Activated naive CD8-positive, alpha-beta T cell treated with anti-CD3 and anti-CD28 coated beads, Interleukin-2, amount 50 U/mL, for 24 hours (primary cell): ENCODE data around the gene HBP1.
"Not testable (repeated sequence)": the region's sequence is repeated elsewhere in the genome, so short reads cannot be mapped to it uniquely, and the experiment has no call there.

Experiments used
- ATAC-seq: fragments of 150-1000 bp; cut with Tn5 transposase; one replicate; pipeline ENCODE4 v1.10.0; 2021
- DNase-seq: peaks from one replicate; pipeline ENCODE4 v3.0.0; 2021
- H3K27ac Mint-ChIP-seq: one replicate; pipeline ENCODE4 v1.8.0; 2021; ENCODE audit warnings: mild to moderate bottlenecking, mixed read lengths
- H3K27me3 Mint-ChIP-seq: one replicate; pipeline ENCODE4 v1.8.0; 2021; ENCODE audit warnings: mixed read lengths
- H3K36me3 Mint-ChIP-seq: one replicate; pipeline ENCODE4 v1.8.0; 2021; ENCODE audit warnings: low read depth, mixed read lengths
- H3K4me1 Mint-ChIP-seq: one replicate; pipeline ENCODE4 v1.8.0; 2021; ENCODE audit warnings: mixed read lengths
- H3K4me3 Mint-ChIP-seq: one replicate; pipeline ENCODE4 v1.8.0; 2021; ENCODE audit warnings: mild to moderate bottlenecking, moderate library complexity, mixed read lengths
- H3K9me3 Mint-ChIP-seq: one replicate; pipeline ENCODE4 v1.8.0; 2021; ENCODE audit warnings: mixed read lengths

HBP1 gene

GRCh38 chr7:107147464-107148393 is 21.1 kb upstream of the HBP1 start:
- H3K4me1 Mint-ChIP-seq: peaks cover 7% of the 10 kb centered on the region
- H3K27ac Mint-ChIP-seq: no peak overlapping the region
- no peak overlapping the region for H3K4me3 Mint-ChIP-seq
- H3K9me3 Mint-ChIP-seq: no peaks in the 10 kb centered on the region
- DNase-seq: peak; percentile 30
- no peaks in the 10 kb centered on the region for H3K27me3 Mint-ChIP-seq
- peak; percentile 77 for ATAC-seq
- H3K36me3 Mint-ChIP-seq: no peaks in the 10 kb centered on the region

- Mint-ChIP-seq H3K4me1 (peaks cover 7% of the 10 kb centered on the region), H3K4me3 (no peak overlapping the region), H3K9me3 (no peaks in the 10 kb centered on the region), H3K27me3 (no peaks in the 10 kb centered on the region), H3K36me3 (no peaks in the 10 kb centered on the region), H3K27ac (no peak overlapping the region)
- ATAC-seq (no peak), DNase-seq (no peak)
These were observed 20.1 kb upstream of the HBP1 start for GRCh38 chr7:107148721-107149120.

GRCh38 chr7:107149863-107150262 is 18.9 kb upstream of the HBP1 start:
- H3K27me3 Mint-ChIP-seq: no peaks in the 10 kb centered on the region
- H3K4me1 Mint-ChIP-seq: peaks cover 7% of the 10 kb centered on the region
- no peaks in the 10 kb centered on the region for H3K36me3 Mint-ChIP-seq
- H3K4me3 Mint-ChIP-seq: no peak overlapping the region
- no peak overlapping the region for H3K27ac Mint-ChIP-seq
- ATAC-seq (no peak), DNase-seq (no peak)
- no peaks in the 10 kb centered on the region for H3K9me3 Mint-ChIP-seq

- ATAC-seq: no peak
- peaks cover 7% of the 10 kb centered on the region for H3K4me1 Mint-ChIP-seq
These were observed 18.3 kb upstream of the HBP1 start for GRCh38 chr7:107150375-107151073.

GRCh38 chr7:107151538-107151937 is 17.3 kb upstream of the HBP1 start:
- H3K27ac Mint-ChIP-seq: no peak overlapping the region
- H3K4me1 Mint-ChIP-seq: peaks cover 7% of the 10 kb centered on the region
- ATAC-seq (no peak), DNase-seq (no peak)
- H3K27me3 Mint-ChIP-seq: no peaks in the 10 kb centered on the region
- H3K4me3 Mint-ChIP-seq: no peak overlapping the region
- H3K9me3 Mint-ChIP-seq: no peaks in the 10 kb centered on the region
- no peaks in the 10 kb centered on the region for H3K36me3 Mint-ChIP-seq

More at GRCh38 chr7:107150375-107151073, 18.3 kb upstream of the HBP1 start:
- H3K4me3 Mint-ChIP-seq: no peak overlapping the region
- H3K36me3 Mint-ChIP-seq: no peaks in the 10 kb centered on the region
- no peak overlapping the region for H3K27ac Mint-ChIP-seq
- H3K9me3 Mint-ChIP-seq: no peaks in the 10 kb centered on the region
- peak; percentile 77 for DNase-seq
- no peaks in the 10 kb centered on the region for H3K27me3 Mint-ChIP-seq

- no peaks in the 10 kb centered on the region for H3K27me3 Mint-ChIP-seq
- no peaks in the 10 kb centered on the region for H3K9me3 Mint-ChIP-seq
- no peak for DNase-seq
- H3K4me1 Mint-ChIP-seq: peaks cover 7% of the 10 kb centered on the region
- no peak overlapping the region for H3K27ac Mint-ChIP-seq
- no peak overlapping the region for H3K4me3 Mint-ChIP-seq
- no peak for ATAC-seq
- no peaks in the 10 kb centered on the region for H3K36me3 Mint-ChIP-seq
These were observed 16.8 kb upstream of the HBP1 start for GRCh38 chr7:107152011-107152410.

- no peak for DNase-seq
- Mint-ChIP-seq H3K4me3 (no peak overlapping the region), H3K9me3 (no peaks in the 10 kb centered on the region), H3K36me3 (no peaks in the 10 kb centered on the region), H3K27ac (no peak overlapping the region), H3K4me1 (no peaks in the 10 kb centered on the region), H3K27me3 (no peaks in the 10 kb centered on the region)
- ATAC-seq: no peak
These were observed 14.0 kb upstream of the HBP1 start for GRCh38 chr7:107154826-107155225.

GRCh38 chr7:107155726-107156125 is 13.1 kb upstream of the HBP1 start:
- not testable (repeated sequence) for H3K4me3 Mint-ChIP-seq, H3K9me3 Mint-ChIP-seq, H3K4me1 Mint-ChIP-seq, ATAC-seq, H3K27me3 Mint-ChIP-seq, H3K36me3 Mint-ChIP-seq, H3K27ac Mint-ChIP-seq, DNase-seq

- H3K9me3 Mint-ChIP-seq: no peaks in the 10 kb centered on the region
- DNase-seq: no peak
- ATAC-seq: no peak
- no peaks in the 10 kb centered on the region for H3K36me3 Mint-ChIP-seq
- no peaks in the 10 kb centered on the region for H3K4me1 Mint-ChIP-seq
- H3K4me3 Mint-ChIP-seq: no peak overlapping the region
- no peaks in the 10 kb centered on the region for H3K27me3 Mint-ChIP-seq
- no peak overlapping the region for H3K27ac Mint-ChIP-seq
These were observed 11.7 kb upstream of the HBP1 start for GRCh38 chr7:107157091-107157490.

- Mint-ChIP-seq H3K9me3 (no peaks in the 10 kb centered on the region), H3K36me3 (no peaks in the 10 kb centered on the region), H3K4me1 (no peaks in the 10 kb centered on the region), H3K4me3 (no peak overlapping the region), H3K27ac (no peak overlapping the region), H3K27me3 (no peaks in the 10 kb centered on the region)
- no peak for ATAC-seq
- DNase-seq: no peak
These were observed 10.8 kb upstream of the HBP1 start for GRCh38 chr7:107158028-107158427.

- ATAC-seq: no peak
- DNase-seq: no peak
- Mint-ChIP-seq H3K4me3 (no peak overlapping the region), H3K27me3 (peaks cover 4% of the 10 kb centered on the region), H3K4me1 (peaks cover 3% of the 10 kb centered on the region), H3K36me3 (no peaks in the 10 kb centered on the region), H3K27ac (no peak overlapping the region), H3K9me3 (no peaks in the 10 kb centered on the region)
These were observed 8.4 kb upstream of the HBP1 start for GRCh38 chr7:107160389-107160788.

- Mint-ChIP-seq H3K36me3 (no peaks in the 10 kb centered on the region), H3K9me3 (no peaks in the 10 kb centered on the region), H3K4me1 (peaks cover 7% of the 10 kb centered on the region), H3K27ac (no peak overlapping the region), H3K4me3 (no peak overlapping the region), H3K27me3 (peaks cover 4% of the 10 kb centered on the region)
- DNase-seq (no peak), ATAC-seq (no peak)
These were observed 7.4 kb upstream of the HBP1 start for GRCh38 chr7:107161415-107161814.

- Mint-ChIP-seq H3K36me3 (no peaks in the 10 kb centered on the region), H3K27me3 (peaks cover 4% of the 10 kb centered on the region), H3K9me3 (no peaks in the 10 kb centered on the region), H3K4me3 (no peak overlapping the region), H3K27ac (no peak overlapping the region), H3K4me1 (peaks cover 16% of the 10 kb centered on the region)
- ATAC-seq (no peak), DNase-seq (no peak)
These were observed 6.3 kb upstream of the HBP1 start for GRCh38 chr7:107162475-107162874.

- Mint-ChIP-seq H3K4me3 (no peak overlapping the region), H3K36me3 (no peaks in the 10 kb centered on the region), H3K27ac (no peak overlapping the region), H3K27me3 (peaks cover 4% of the 10 kb centered on the region), H3K4me1 (peaks cover 26% of the 10 kb centered on the region), H3K9me3 (no peaks in the 10 kb centered on the region)
- ATAC-seq: no peak
- DNase-seq: no peak
These were observed 4.7 kb upstream of the HBP1 start for GRCh38 chr7:107164092-107164491.

- ATAC-seq (no peak), DNase-seq (no peak)
- no peaks in the 10 kb centered on the region for H3K9me3 Mint-ChIP-seq
- H3K36me3 Mint-ChIP-seq: no peaks in the 10 kb centered on the region
- peaks cover 6% of the 10 kb centered on the region for H3K27me3 Mint-ChIP-seq
- H3K4me3 Mint-ChIP-seq: no peak overlapping the region
- H3K4me1 Mint-ChIP-seq: peaks cover 31% of the 10 kb centered on the region
- no peak overlapping the region for H3K27ac Mint-ChIP-seq
These were observed 3.5 kb upstream of the HBP1 start for GRCh38 chr7:107165341-107165740.
